Panc1 (cell line): ENCODE measurements around the gene PDE11A.

Experiments used
- SIN3A ChIP-seq: IDR thresholded peaks from 2 replicates; pipeline ENCODE4 v1.6.1; 2012; ENCODE audit warnings: low read depth, mild to moderate bottlenecking, low read length, moderate library complexity, borderline replicate concordance; ENCODE audit not compliant: insufficient read depth
- TF ChIP-seq, protein P1 (sequence below): fragments of 450-650 bp; IDR thresholded peaks from 2 replicates; pipeline ENCODE4 v1.5.1; 2017; ENCODE audit warnings: mild to moderate bottlenecking

DNA sequence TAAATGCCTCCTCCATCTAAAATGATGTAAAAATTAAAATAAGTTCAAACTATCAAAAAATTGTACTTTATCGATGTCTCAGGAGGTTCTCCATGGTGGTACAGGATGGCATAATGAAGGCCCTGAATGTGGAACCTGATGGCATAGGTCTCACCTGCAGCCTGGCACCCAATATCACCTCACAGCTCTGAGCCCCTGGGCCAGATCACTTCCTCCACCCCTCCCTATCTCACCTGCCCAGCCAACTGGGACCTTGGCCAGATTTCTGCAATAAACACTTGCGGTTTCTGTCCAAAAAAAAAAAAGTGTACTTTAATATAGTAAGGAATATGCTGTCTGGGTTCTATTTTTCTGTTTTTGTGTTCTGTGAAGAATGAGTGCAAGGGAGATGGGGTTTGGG lies 33.0 kb upstream of the PDE11A start:
- TF ChIP-seq, protein P1, sequence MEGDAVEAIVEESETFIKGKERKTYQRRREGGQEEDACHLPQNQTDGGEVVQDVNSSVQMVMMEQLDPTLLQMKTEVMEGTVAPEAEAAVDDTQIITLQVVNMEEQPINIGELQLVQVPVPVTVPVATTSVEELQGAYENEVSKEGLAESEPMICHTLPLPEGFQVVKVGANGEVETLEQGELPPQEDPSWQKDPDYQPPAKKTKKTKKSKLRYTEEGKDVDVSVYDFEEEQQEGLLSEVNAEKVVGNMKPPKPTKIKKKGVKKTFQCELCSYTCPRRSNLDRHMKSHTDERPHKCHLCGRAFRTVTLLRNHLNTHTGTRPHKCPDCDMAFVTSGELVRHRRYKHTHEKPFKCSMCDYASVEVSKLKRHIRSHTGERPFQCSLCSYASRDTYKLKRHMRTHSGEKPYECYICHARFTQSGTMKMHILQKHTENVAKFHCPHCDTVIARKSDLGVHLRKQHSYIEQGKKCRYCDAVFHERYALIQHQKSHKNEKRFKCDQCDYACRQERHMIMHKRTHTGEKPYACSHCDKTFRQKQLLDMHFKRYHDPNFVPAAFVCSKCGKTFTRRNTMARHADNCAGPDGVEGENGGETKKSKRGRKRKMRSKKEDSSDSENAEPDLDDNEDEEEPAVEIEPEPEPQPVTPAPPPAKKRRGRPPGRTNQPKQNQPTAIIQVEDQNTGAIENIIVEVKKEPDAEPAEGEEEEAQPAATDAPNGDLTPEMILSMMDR, result no peak
- no peak for TF ChIP-seq SIN3A
